ENCODE data around the gene NAALADL2. TPM values are rescaled to one million over a fixed set of nuclear protein-coding genes. Genes with fewer than 3 reads are reported as not detected.

The NAALADL2 gene
- total and polyA plus RNA-seq, 2 donors (not counting 1 experiment from before 2014, with no cell fraction given), result 8.8 to 11.6 TPM

GRCh38 chr3:175247629-175248028 is 388.5 kb downstream of the NAALADL2 start:
- Histone ChIP-seq H3K27me3 (ENCODE audit: control insufficient read depth, insufficient read depth, low read length) (no peaks in the 10 kb centered on the region), H4K20me1 (ENCODE audit: control insufficient read depth, extremely low read depth, insufficient read depth, low read length) (no peaks in the 10 kb centered on the region), H3K79me2 (ENCODE audit: control insufficient read depth, insufficient read depth, low read length) (no peaks in the 10 kb centered on the region), H3K9me3 (ENCODE audit: control insufficient read depth, insufficient read depth, low read depth, low read length) (no peaks in the 10 kb centered on the region), H3K36me3 (ENCODE audit: control insufficient read depth, insufficient read depth, low read length) (no peaks in the 10 kb centered on the region), H3K9ac (ENCODE audit: insufficient read depth, low read length) (no peak overlapping the region), H3K27ac (ENCODE audit: insufficient read depth, low read length) (no peak overlapping the region), H2AFZ (ENCODE audit: low read length) (no peak overlapping the region), H3K4me3 (replicated peaks in 1 of 4; ENCODE audit: control extremely low read depth in 1 of 4, insufficient read depth in 1 of 4, low read depth in 3 of 4, low read length in 4 of 4) (no peak overlapping the region), H3K4me1 (ENCODE audit: control insufficient read depth, extremely low read depth, insufficient read depth, low read length) (no peaks in the 10 kb centered on the region), H3K4me2 (ENCODE audit: extremely low read depth, insufficient read depth, low read length) (no peak overlapping the region)
- DNase-seq (ENCODE audit: low read depth in 2 of 2), result no peak
- TF ChIP-seq CTCF (conservative IDR thresholded peaks at IDR 0.05 in 1 of 2, IDR thresholded peaks at IDR 0.05 in 1 of 2; ENCODE audit: low read depth in 1 of 2, low read length in 2 of 2), result no peak
- no peak for TF ChIP-seq EZH2 (IDR thresholded peaks at IDR 0.05; ENCODE audit: low read length, missing control alignments)

- H3K79me2 ChIP-seq (ENCODE audit: control insufficient read depth, insufficient read depth, low read length), result no peaks in the 10 kb centered on the region
Measured at GRCh38 chr3:175248832-175249231, 389.7 kb downstream of the NAALADL2 start.

GRCh38 chr3:175255698-175256097 is 396.6 kb downstream of the NAALADL2 start:
- H3K9ac ChIP-seq (ENCODE audit: insufficient read depth, low read length), result no peak overlapping the region
- no peaks in the 10 kb centered on the region for H3K27me3 ChIP-seq (ENCODE audit: control insufficient read depth, insufficient read depth, low read length)
- no peak overlapping the region for H3K4me2 ChIP-seq (ENCODE audit: extremely low read depth, insufficient read depth, low read length)
- H3K4me3 ChIP-seq (replicated peaks in 1 of 4; ENCODE audit: control extremely low read depth in 1 of 4, insufficient read depth in 1 of 4, low read depth in 3 of 4, low read length in 4 of 4), result no peak overlapping the region
- no peak overlapping the region for H2AFZ ChIP-seq (ENCODE audit: low read length)
- no peak overlapping the region for H3K27ac ChIP-seq (ENCODE audit: insufficient read depth, low read length)
- no peaks in the 10 kb centered on the region for H4K20me1 ChIP-seq (ENCODE audit: control insufficient read depth, extremely low read depth, insufficient read depth, low read length)
- peak; percentile 73 to 90 for DNase-seq (ENCODE audit: low read depth in 2 of 2)
- H3K4me1 ChIP-seq (ENCODE audit: control insufficient read depth, extremely low read depth, insufficient read depth, low read length), result peaks cover 2% of the 10 kb centered on the region
- H3K36me3 ChIP-seq (ENCODE audit: control insufficient read depth, insufficient read depth, low read length), result no peaks in the 10 kb centered on the region
- H3K79me2 ChIP-seq (ENCODE audit: control insufficient read depth, insufficient read depth, low read length), result no peaks in the 10 kb centered on the region
- H3K9me3 ChIP-seq (ENCODE audit: control insufficient read depth, insufficient read depth, low read depth, low read length), result no peaks in the 10 kb centered on the region
- TF ChIP-seq EZH2 (IDR thresholded peaks at IDR 0.05; ENCODE audit: low read length, missing control alignments) (no peak), CTCF (conservative IDR thresholded peaks at IDR 0.05 in 1 of 2, IDR thresholded peaks at IDR 0.05 in 1 of 2; ENCODE audit: low read depth in 1 of 2, low read length in 2 of 2) (no peak)

More at GRCh38 chr3:175248832-175249231, 389.7 kb downstream of the NAALADL2 start:
- Histone ChIP-seq H3K4me2 (ENCODE audit: extremely low read depth, insufficient read depth, low read length) (no peak overlapping the region), H4K20me1 (ENCODE audit: control insufficient read depth, extremely low read depth, insufficient read depth, low read length) (no peaks in the 10 kb centered on the region), H2AFZ (ENCODE audit: low read length) (no peak overlapping the region), H3K4me1 (ENCODE audit: control insufficient read depth, extremely low read depth, insufficient read depth, low read length) (no peaks in the 10 kb centered on the region), H3K36me3 (ENCODE audit: control insufficient read depth, insufficient read depth, low read length) (no peaks in the 10 kb centered on the region), H3K9me3 (ENCODE audit: control insufficient read depth, insufficient read depth, low read depth, low read length) (no peaks in the 10 kb centered on the region), H3K4me3 (replicated peaks in 1 of 4; ENCODE audit: control extremely low read depth in 1 of 4, insufficient read depth in 1 of 4, low read depth in 3 of 4, low read length in 4 of 4) (no peak overlapping the region), H3K27me3 (ENCODE audit: control insufficient read depth, insufficient read depth, low read length) (no peaks in the 10 kb centered on the region), H3K9ac (ENCODE audit: insufficient read depth, low read length) (no peak overlapping the region), H3K27ac (ENCODE audit: insufficient read depth, low read length) (no peak overlapping the region)
- no peak for TF ChIP-seq EZH2 (IDR thresholded peaks at IDR 0.05; ENCODE audit: low read length, missing control alignments)
- no peak for TF ChIP-seq CTCF (conservative IDR thresholded peaks at IDR 0.05 in 1 of 2, IDR thresholded peaks at IDR 0.05 in 1 of 2; ENCODE audit: low read depth in 1 of 2, low read length in 2 of 2)
- DNase-seq (ENCODE audit: low read depth in 2 of 2), result no peak
